GM18502 (cell line): ENCODE measurements around the gene SMURF1.

Experiments used
- ATAC-seq: cut with Tn5 transposase; IDR thresholded peaks from one replicate; pipeline ENCODE4 v1.9.1; 2021; ENCODE audit warnings: mild to moderate bottlenecking; ENCODE audit not compliant: unreplicated experiment, poor library complexity

The SMURF1 gene

GRCh38 chr7:98995523-98996149 is 148.3 kb downstream of the SMURF1 start:
- no peak for ATAC-seq

GRCh38 chr7:98995111-98995510 is 148.8 kb downstream of the SMURF1 start:
- ATAC-seq, result no peak

- ATAC-seq, result no peak
These were observed 149.6 kb downstream of the SMURF1 start for GRCh38 chr7:98994046-98994944.

GRCh38 chr7:98993024-98993897 is 150.6 kb downstream of the SMURF1 start:
- no peak for ATAC-seq

GRCh38 chr7:98992076-98992475 is 151.8 kb downstream of the SMURF1 start:
- ATAC-seq, result no peak

- ATAC-seq, result no peak
These were observed 152.8 kb downstream of the SMURF1 start for GRCh38 chr7:98991141-98991540.

GRCh38 chr7:98990356-98990755 is 153.6 kb downstream of the SMURF1 start:
- ATAC-seq, result no peak

GRCh38 chr7:98988641-98989040 is 155.3 kb downstream of the SMURF1 start:
- no peak for ATAC-seq

GRCh38 chr7:98985945-98986344 is 158.0 kb downstream of the SMURF1 start:
- ATAC-seq, result no peak

GRCh38 chr7:98985406-98985805 is 158.5 kb downstream of the SMURF1 start:
- no peak for ATAC-seq

- ATAC-seq, result no peak
These were observed 159.8 kb downstream of the SMURF1 start for GRCh38 chr7:98984126-98984525.

- no peak for ATAC-seq
These were observed 161.2 kb downstream of the SMURF1 start for GRCh38 chr7:98982686-98983085.

- ATAC-seq, result no peak
These were observed 162.2 kb downstream of the SMURF1 start for GRCh38 chr7:98981701-98982100.

- no peak for ATAC-seq
These were observed 165.2 kb downstream of the SMURF1 start for GRCh38 chr7:98978672-98979071.
